ENCODE data around the gene RILPL1.
"Not testable (repeated sequence)": the region's sequence is repeated elsewhere in the genome, so short reads cannot be mapped to it uniquely, and the experiment has no call there.

RILPL1 gene

DNA sequence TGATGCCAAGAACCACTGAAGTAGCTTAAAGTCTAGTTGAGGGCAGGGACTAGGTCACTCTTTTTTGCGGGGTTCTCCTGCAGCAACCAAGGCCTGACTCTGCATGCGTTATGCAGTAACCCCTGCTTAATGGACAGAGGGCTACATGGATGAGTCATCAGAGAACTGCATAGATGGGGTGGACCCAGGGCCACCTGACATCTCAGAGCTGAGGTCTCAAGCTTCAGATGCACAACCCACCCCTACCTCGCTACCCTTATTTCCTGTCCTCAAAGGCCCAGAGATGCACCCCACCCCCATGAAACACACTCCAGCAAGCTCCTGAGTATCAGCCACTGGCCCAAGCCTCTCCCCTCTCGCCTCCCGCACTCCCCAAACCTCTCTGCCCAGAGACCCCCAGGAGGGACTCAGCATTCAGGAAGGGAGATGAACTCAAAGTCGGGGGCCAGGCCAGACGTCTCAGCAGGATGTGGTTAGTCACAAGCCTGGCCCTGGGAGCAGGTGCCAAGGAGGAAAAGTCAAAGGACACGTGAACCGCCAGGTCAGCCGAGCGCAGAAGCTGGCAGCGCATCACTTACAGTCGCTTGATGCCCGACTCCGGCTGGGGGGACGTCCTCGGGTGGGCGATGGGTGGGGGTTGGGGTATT lies 49.8 kb downstream of the RILPL1 start:
- DNase-seq (ENCODE audit: low read depth): no peak
- TF ChIP-seq, protein P1, sequence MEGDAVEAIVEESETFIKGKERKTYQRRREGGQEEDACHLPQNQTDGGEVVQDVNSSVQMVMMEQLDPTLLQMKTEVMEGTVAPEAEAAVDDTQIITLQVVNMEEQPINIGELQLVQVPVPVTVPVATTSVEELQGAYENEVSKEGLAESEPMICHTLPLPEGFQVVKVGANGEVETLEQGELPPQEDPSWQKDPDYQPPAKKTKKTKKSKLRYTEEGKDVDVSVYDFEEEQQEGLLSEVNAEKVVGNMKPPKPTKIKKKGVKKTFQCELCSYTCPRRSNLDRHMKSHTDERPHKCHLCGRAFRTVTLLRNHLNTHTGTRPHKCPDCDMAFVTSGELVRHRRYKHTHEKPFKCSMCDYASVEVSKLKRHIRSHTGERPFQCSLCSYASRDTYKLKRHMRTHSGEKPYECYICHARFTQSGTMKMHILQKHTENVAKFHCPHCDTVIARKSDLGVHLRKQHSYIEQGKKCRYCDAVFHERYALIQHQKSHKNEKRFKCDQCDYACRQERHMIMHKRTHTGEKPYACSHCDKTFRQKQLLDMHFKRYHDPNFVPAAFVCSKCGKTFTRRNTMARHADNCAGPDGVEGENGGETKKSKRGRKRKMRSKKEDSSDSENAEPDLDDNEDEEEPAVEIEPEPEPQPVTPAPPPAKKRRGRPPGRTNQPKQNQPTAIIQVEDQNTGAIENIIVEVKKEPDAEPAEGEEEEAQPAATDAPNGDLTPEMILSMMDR (IDR thresholded peaks at IDR 0.05; ENCODE audit: low read length, missing control alignments): no peak
- no peak overlapping the region for H3K4me3 ChIP-seq (replicated peaks; ENCODE audit: low read depth, low read length)

DNA sequence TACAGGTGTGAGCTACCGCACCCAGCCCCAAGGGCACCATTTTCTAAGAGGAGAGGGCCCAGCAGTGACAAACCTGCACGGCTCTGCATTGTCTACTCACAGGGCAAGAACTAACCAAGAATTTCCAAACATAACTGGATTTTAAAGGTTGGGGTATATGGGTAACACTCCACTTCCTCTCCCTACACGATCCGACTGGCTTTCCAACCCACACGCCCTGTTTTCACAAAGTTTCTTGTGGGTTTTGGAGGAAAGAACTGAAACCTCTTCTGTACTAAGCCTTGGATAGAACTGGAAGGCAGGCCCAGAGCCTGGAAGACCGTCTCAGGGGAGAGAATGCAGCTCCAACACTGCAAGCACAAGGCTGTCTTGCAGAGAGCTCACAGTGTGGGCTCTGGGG lies 50.6 kb downstream of the RILPL1 start:
- TF ChIP-seq, protein P1 (IDR thresholded peaks at IDR 0.05; ENCODE audit: low read length, missing control alignments): no peak

DNA sequence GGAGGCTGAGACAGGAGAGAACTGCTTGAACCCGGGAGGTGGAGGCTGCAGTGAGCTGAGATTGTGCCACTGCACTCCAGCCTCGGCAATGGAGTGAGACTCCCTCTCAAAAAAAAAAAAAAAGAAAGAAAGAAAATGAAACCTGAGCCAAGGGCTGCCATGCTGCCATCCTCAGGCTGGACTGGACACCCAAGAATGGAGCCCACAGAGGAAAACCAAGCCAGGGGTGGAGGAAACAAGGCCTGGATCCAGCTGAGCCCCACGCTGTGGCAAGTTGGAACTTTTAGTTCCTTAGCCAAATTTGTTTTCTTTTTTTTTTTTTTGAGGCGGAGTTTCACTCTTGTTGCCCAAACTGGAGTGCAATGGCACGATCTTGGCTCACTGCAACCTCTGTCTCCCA lies 52.3 kb downstream of the RILPL1 start:
- not testable (repeated sequence) for H3K4me3 ChIP-seq (replicated peaks; ENCODE audit: low read depth, low read length); DNase-seq (ENCODE audit: low read depth)

More for the DNA sequence above, 50.6 kb downstream of the RILPL1 start:
- DNase-seq (ENCODE audit: low read depth): no peak
- H3K4me3 ChIP-seq (replicated peaks; ENCODE audit: low read depth, low read length): no peak overlapping the region

GRCh38 chr12:123479442-123480180 lies 53.9 kb downstream of the RILPL1 start:
- no peak overlapping the region for H3K4me3 ChIP-seq (replicated peaks; ENCODE audit: low read depth, low read length)
- TF ChIP-seq, protein P1 (IDR thresholded peaks at IDR 0.05; ENCODE audit: low read length, missing control alignments): no peak
- no peak for DNase-seq (ENCODE audit: low read depth)

GRCh38 chr12:123478762-123479161 lies 54.8 kb downstream of the RILPL1 start:
- DNase-seq (ENCODE audit: low read depth): peak; percentile 49
- no peak overlapping the region for H3K4me3 ChIP-seq (replicated peaks; ENCODE audit: low read depth, low read length)
- TF ChIP-seq, protein P1 (IDR thresholded peaks at IDR 0.05; ENCODE audit: low read length, missing control alignments): no peak

DNA sequence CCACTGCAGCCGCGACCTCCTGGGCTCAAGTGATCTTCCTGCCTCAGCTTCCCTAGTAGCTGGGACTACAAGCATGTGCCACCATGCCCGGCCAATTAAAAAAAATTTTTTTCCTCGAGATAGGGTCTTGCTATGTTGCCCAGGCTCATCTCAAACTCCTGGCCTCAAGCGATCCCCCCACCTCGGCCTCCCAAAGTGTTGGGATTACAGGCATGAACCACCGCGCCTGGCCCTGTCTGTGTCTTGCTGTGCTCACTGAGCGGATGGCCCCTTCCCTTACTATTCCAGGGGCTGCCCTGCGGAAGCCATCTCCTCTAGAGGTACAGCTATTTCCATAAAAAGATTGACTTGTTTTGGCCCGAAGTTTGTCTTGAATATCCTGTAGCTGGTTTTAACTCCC lies 55.5 kb downstream of the RILPL1 start:
- no peak for DNase-seq (ENCODE audit: low read depth)
- TF ChIP-seq, protein P1 (IDR thresholded peaks at IDR 0.05; ENCODE audit: low read length, missing control alignments): no peak
- no peak overlapping the region for H3K4me3 ChIP-seq (replicated peaks; ENCODE audit: low read depth, low read length)

- no peak for DNase-seq (ENCODE audit: low read depth)
- no peak overlapping the region for H3K4me3 ChIP-seq (replicated peaks; ENCODE audit: low read depth, low read length)
- TF ChIP-seq, protein P1 (IDR thresholded peaks at IDR 0.05; ENCODE audit: low read length, missing control alignments): no peak
Observed at GRCh38 chr12:123475246-123475703, 58.2 kb downstream of the RILPL1 start.
